CD4-positive, CD25-positive, alpha-beta regulatory T cell (primary cell): ENCODE data around the gene KCNMB1. TPM values are rescaled to one million over a fixed set of nuclear protein-coding genes. Genes with fewer than 3 reads are reported as not detected.
A peak's percentile ranks its signal among the peaks of the same experiment; 100 is the strongest.

Experiments
- ATAC-seq, 2 donors: fragments of 150-1000 bp; cut with Tn5 transposase; one replicate each; pipeline ENCODE4 v1.10.0; 2021; ENCODE audit warnings: low read depth in 2 of 2, moderate number of reproducible peaks in 2 of 2, moderate library complexity in 1 of 2
- DNase-seq, 3 donors: peaks; one replicate each; pipeline versions ENCODE4 v3.0.0 to v3.0.0-alpha.2; 2012 to 2022; ENCODE audit warnings: mixed read lengths in 1 of 3
- H3K27ac ChIP-seq: one replicate; pipeline ENCODE4 v1.7.0; 2013; ENCODE audit warnings: mild to moderate bottlenecking, low read length; ENCODE audit not compliant: insufficient read depth, poor library complexity, severe bottlenecking
- H3K27me3 ChIP-seq: one replicate; pipeline ENCODE4 v1.7.0; 2013; ENCODE audit warnings: low read length; ENCODE audit not compliant: control insufficient read depth, insufficient read depth
- H3K36me3 ChIP-seq: one replicate; pipeline ENCODE4 v1.7.0; 2013; ENCODE audit warnings: mild to moderate bottlenecking, low read length, moderate library complexity; ENCODE audit not compliant: control insufficient read depth, insufficient read depth
- H3K4me1 ChIP-seq: 2 replicates; pipeline ENCODE4 v1.7.0; 2013; ENCODE audit warnings: mild to moderate bottlenecking, low read length; ENCODE audit not compliant: insufficient read depth, control insufficient read depth, poor library complexity, severe bottlenecking
- H3K4me3 ChIP-seq: one replicate; pipeline ENCODE4 v1.7.0; 2013; ENCODE audit warnings: low read depth, mild to moderate bottlenecking, low read length, moderate library complexity
- H3K9me3 ChIP-seq, 2 experiments: 1 replicate in 1 of 2; 2 replicates in 1 of 2; pipeline ENCODE4 v1.7.0; 2013; ENCODE audit warnings: low read length in 2 of 2, mild to moderate bottlenecking in 1 of 2, moderate library complexity in 1 of 2; ENCODE audit not compliant: control insufficient read depth in 2 of 2
- H3K27ac Mint-ChIP-seq, 3 donors: one replicate each; pipeline ENCODE4 v1.8.0; 2020 to 2022; ENCODE audit warnings: mild to moderate bottlenecking in 3 of 3, mixed read lengths in 3 of 3, moderate library complexity in 2 of 3
- H3K27me3 Mint-ChIP-seq: one replicate; pipeline ENCODE4 v1.8.0; 2022; ENCODE audit warnings: mild to moderate bottlenecking, mixed read lengths
- H3K36me3 Mint-ChIP-seq: one replicate; pipeline ENCODE4 v1.8.0; 2020; ENCODE audit warnings: mixed read lengths
- H3K4me1 Mint-ChIP-seq, 4 donors: one replicate each; pipeline ENCODE4 v1.8.0; 2020 to 2022; ENCODE audit warnings: mixed read lengths in 4 of 4, mild to moderate bottlenecking in 1 of 4
- H3K4me3 Mint-ChIP-seq, 4 donors: one replicate each; pipeline ENCODE4 v1.8.0; 2020 to 2022; ENCODE audit warnings: mild to moderate bottlenecking in 4 of 4, mixed read lengths in 4 of 4, moderate library complexity in 3 of 4
- H3K9me3 Mint-ChIP-seq, 7 donors: one replicate each; pipeline ENCODE4 v1.8.0; 2020 to 2022; ENCODE audit warnings: mixed read lengths in 7 of 7, mild to moderate bottlenecking in 3 of 7, moderate library complexity in 2 of 7
- polyA plus RNA-seq, 4 donors: library from polyadenylated mRNA; unstranded; fragments of 300-500 nt; fragmentation: Illumina TruSeq; gene quantifications; one replicate each; pipeline ENCODE4 v1.2.3, GENCODE V29; 2021
- total RNA-seq: library from RNA; stranded (reverse); gene quantifications from one replicate; pipeline ENCODE4 v1.2.3, GENCODE V29; 2022

Gene KCNMB1
- total RNA-seq (0.25 TPM), polyA plus RNA-seq (under 1 TPM in 1 of 4 donors, not detected in 3; 0.03 TPM)

- no peak within 1 kb of the TSS for H3K4me3 ChIP-seq
- Mint-ChIP-seq H3K36me3 (no peaks in the 10 kb centered on the region), H3K4me1 (peaks cover 10 to 20% (median 13%) of the 10 kb centered on the region in 4 donors), H3K4me3 (no peak within 1 kb of the TSS), H3K27ac (peak within 1 kb of the TSS; percentile 29 to 75 (median 48)), H3K9me3 (no peaks in the 10 kb centered on the region), H3K27me3 (peaks cover 10% of the 10 kb centered on the region)
- H3K9me3 ChIP-seq, result no peaks in the 10 kb centered on the region
- H3K36me3 ChIP-seq, result no peaks in the 10 kb centered on the region
- ATAC-seq, result no peak
- H3K27me3 ChIP-seq, result no peaks in the 10 kb centered on the region
- H3K27ac ChIP-seq, result no peak within 1 kb of the TSS
- peaks cover 17% of the 10 kb centered on the region for H3K4me1 ChIP-seq
- no peak for DNase-seq
These were observed at the start of gene KCNMB1 for GRCh38 chr5:170388818-170389549. Gene KCNMB1, minus strand, starts transcription at chr5:170389367. Its CDS starts 3,920 bp downstream, at chr5:170385447.

GRCh38 chr5:170438581-170438980, 49.4 kb upstream of the KCNMB1 start:
- H3K9me3 Mint-ChIP-seq, result no peaks in the 10 kb centered on the region
- no peaks in the 10 kb centered on the region for H3K36me3 Mint-ChIP-seq
- Histone ChIP-seq H3K36me3 (no peaks in the 10 kb centered on the region), H3K9me3 (no peaks in the 10 kb centered on the region), H3K4me3 (no peak overlapping the region), H3K4me1 (no peaks in the 10 kb centered on the region), H3K27ac (no peak overlapping the region), H3K27me3 (no peaks in the 10 kb centered on the region)
- H3K4me1 Mint-ChIP-seq, result peaks cover 0 to 4% (median 2%) of the 10 kb centered on the region in 4 donors
- H3K27me3 Mint-ChIP-seq, result no peaks in the 10 kb centered on the region
- DNase-seq (no peak), ATAC-seq (no peak)
- no peak overlapping the region for H3K4me3 Mint-ChIP-seq
- no peak overlapping the region for H3K27ac Mint-ChIP-seq

- H3K9me3 Mint-ChIP-seq, result peaks cover 0 to under 1% (median 0%) of the 10 kb centered on the region in 7 donors
- no peaks in the 10 kb centered on the region for H3K36me3 Mint-ChIP-seq
- H3K27ac Mint-ChIP-seq, result peak overlapping the region in 1 of 3 donors; percentile 76
- no peaks in the 10 kb centered on the region for H3K4me1 ChIP-seq
- no peak for DNase-seq
- ATAC-seq, result no peak
- H3K27ac ChIP-seq, result no peak overlapping the region
- H3K9me3 ChIP-seq, result no peaks in the 10 kb centered on the region
- peaks cover 0 to 4% (median 2%) of the 10 kb centered on the region in 4 donors for H3K4me1 Mint-ChIP-seq
- no peaks in the 10 kb centered on the region for H3K27me3 Mint-ChIP-seq
- H3K4me3 ChIP-seq, result no peak overlapping the region
- H3K27me3 ChIP-seq, result no peaks in the 10 kb centered on the region
- H3K4me3 Mint-ChIP-seq, result no peak overlapping the region
- no peaks in the 10 kb centered on the region for H3K36me3 ChIP-seq
These were observed 48.6 kb upstream of the KCNMB1 start for GRCh38 chr5:170437621-170438375.

GRCh38 chr5:170436335-170436734, 47.2 kb upstream of the KCNMB1 start:
- H3K36me3 Mint-ChIP-seq, result no peaks in the 10 kb centered on the region
- H3K36me3 ChIP-seq, result no peaks in the 10 kb centered on the region
- H3K4me3 ChIP-seq, result no peak overlapping the region
- H3K4me3 Mint-ChIP-seq, result no peak overlapping the region
- DNase-seq (no peak), ATAC-seq (no peak)
- no peak overlapping the region for H3K27ac Mint-ChIP-seq
- H3K4me1 ChIP-seq, result no peaks in the 10 kb centered on the region
- no peak overlapping the region for H3K27ac ChIP-seq
- peaks cover 0 to 3% (median 0%) of the 10 kb centered on the region in 7 donors for H3K9me3 Mint-ChIP-seq
- H3K4me1 Mint-ChIP-seq, result peaks cover 0 to 4% (median 2%) of the 10 kb centered on the region in 4 donors
- no peaks in the 10 kb centered on the region for H3K9me3 ChIP-seq
- H3K27me3 ChIP-seq, result no peaks in the 10 kb centered on the region
- H3K27me3 Mint-ChIP-seq, result peaks cover 5% of the 10 kb centered on the region

- peaks cover 0 to 3% (median 0%) of the 10 kb centered on the region in 7 donors for H3K9me3 Mint-ChIP-seq
- H3K27me3 Mint-ChIP-seq, result peaks cover 5% of the 10 kb centered on the region
- Histone ChIP-seq H3K4me3 (no peak overlapping the region), H3K36me3 (no peaks in the 10 kb centered on the region), H3K27me3 (no peaks in the 10 kb centered on the region), H3K9me3 (no peaks in the 10 kb centered on the region), H3K4me1 (no peaks in the 10 kb centered on the region), H3K27ac (no peak overlapping the region)
- H3K4me3 Mint-ChIP-seq, result no peak overlapping the region
- DNase-seq (peak; percentile 33 to 53 (median 39)), ATAC-seq (peak; percentile 80 to 81)
- no peak overlapping the region for H3K27ac Mint-ChIP-seq
- peaks cover 0 to 4% (median 2%) of the 10 kb centered on the region in 4 donors for H3K4me1 Mint-ChIP-seq
- no peaks in the 10 kb centered on the region for H3K36me3 Mint-ChIP-seq
These were observed 45.9 kb upstream of the KCNMB1 start for GRCh38 chr5:170434966-170435605.

- H3K9me3 Mint-ChIP-seq, result peaks cover 0 to 3% (median 0%) of the 10 kb centered on the region in 7 donors
- no peaks in the 10 kb centered on the region for H3K36me3 Mint-ChIP-seq
These were observed 43.5 kb upstream of the KCNMB1 start for GRCh38 chr5:170432669-170433068.

GRCh38 chr5:170431571-170431970, 42.4 kb upstream of the KCNMB1 start:
- Mint-ChIP-seq H3K27ac (no peak overlapping the region), H3K9me3 (peaks cover 0 to 3% (median 0%) of the 10 kb centered on the region in 7 donors), H3K27me3 (peaks cover 20% of the 10 kb centered on the region), H3K36me3 (no peaks in the 10 kb centered on the region), H3K4me1 (peaks cover 0 to 4% (median 2%) of the 10 kb centered on the region in 4 donors), H3K4me3 (no peak overlapping the region)
- ATAC-seq (no peak), DNase-seq (no peak)
- no peak overlapping the region for H3K27ac ChIP-seq
- no peaks in the 10 kb centered on the region for H3K36me3 ChIP-seq
- no peaks in the 10 kb centered on the region for H3K9me3 ChIP-seq
- H3K4me1 ChIP-seq, result no peaks in the 10 kb centered on the region
- no peak overlapping the region for H3K4me3 ChIP-seq
- no peaks in the 10 kb centered on the region for H3K27me3 ChIP-seq

More at GRCh38 chr5:170432669-170433068, 43.5 kb upstream of the KCNMB1 start:
- Histone ChIP-seq H3K27me3 (no peaks in the 10 kb centered on the region), H3K36me3 (no peaks in the 10 kb centered on the region), H3K9me3 (no peaks in the 10 kb centered on the region), H3K4me3 (no peak overlapping the region), H3K4me1 (no peaks in the 10 kb centered on the region), H3K27ac (no peak overlapping the region)
- no peak overlapping the region for H3K27ac Mint-ChIP-seq
- no peak overlapping the region for H3K4me3 Mint-ChIP-seq
- ATAC-seq (no peak), DNase-seq (no peak)
- peaks cover 20% of the 10 kb centered on the region for H3K27me3 Mint-ChIP-seq
- peaks cover 0 to 4% (median 2%) of the 10 kb centered on the region in 4 donors for H3K4me1 Mint-ChIP-seq
